ENCODE data around the gene DNAAF5.
A peak's percentile ranks its signal among the peaks of the same experiment; 100 is the strongest.

Gene DNAAF5

GRCh38 chr7:726854-727103, 280 bp downstream of the DNAAF5 start:
- no peak overlapping the region for H2AK5ac ChIP-seq (ENCODE audit: low read length)
- WGBS (ENCODE audit: extremely low coverage, insufficient coverage, insufficient read length), result no CpG with 5 or more reads among the region's 39 CpGs

GRCh38 chr7:727104-727805, 756 bp downstream of the DNAAF5 start, which contains the start of gene PRKAR1B:
Gene PRKAR1B (minus strand): TSS chr7:727281. CDS start chr7:711505, 15,776 bp downstream.
- no peak within 1 kb of the TSS for H2BK5ac ChIP-seq (ENCODE audit: low read depth, low read length, poor library complexity)
- no CpG with 5 or more reads among the region's 66 CpGs for WGBS (ENCODE audit: extremely low coverage, insufficient coverage, insufficient read length)
- H3K9ac ChIP-seq (ENCODE audit: low read length), result peak within 1 kb of the TSS; percentile 92
- H3K14ac ChIP-seq (ENCODE audit: low read length), result peak within 1 kb of the TSS; percentile 68
- peak within 1 kb of the TSS; percentile 50 for H4K12ac ChIP-seq (ENCODE audit: low read depth, low read length)
- H3K23ac ChIP-seq (ENCODE audit: low read length), result no peak within 1 kb of the TSS
- H3K9me3 ChIP-seq (ENCODE audit: insufficient read depth, low read depth, low read length), result peaks cover 4% of the 10 kb centered on the region
- peaks cover 3 to 12% of the 10 kb centered on the region in 2 experiments for H3K4me1 ChIP-seq (ENCODE audit: control insufficient read depth in 1 of 2, insufficient read depth in 2 of 2, low read length in 2 of 2)
- no peak within 1 kb of the TSS for H3K27ac ChIP-seq (ENCODE audit: low read depth, low read length)
- H3K79me1 ChIP-seq (ENCODE audit: low read length), result peaks cover 2% of the 10 kb centered on the region
- no peaks in the 10 kb centered on the region for H3K27me3 ChIP-seq (ENCODE audit: insufficient read depth, low read length)
- no peak within 1 kb of the TSS for H2BK120ac ChIP-seq (ENCODE audit: insufficient read depth, low read length, poor library complexity)
- H4K91ac ChIP-seq (ENCODE audit: low read depth, low read length), result peak within 1 kb of the TSS; percentile 76
- peaks cover 20% of the 10 kb centered on the region in 2 experiments for H3K36me3 ChIP-seq (ENCODE audit: control insufficient read depth in 1 of 2, insufficient read depth in 2 of 2, low read length in 2 of 2)
- DNase-seq, result no peak
- peak within 1 kb of the TSS; percentile 61 for H3K4ac ChIP-seq (ENCODE audit: low read depth, low read length)
- H2BK12ac ChIP-seq (ENCODE audit: low read length), result no peak within 1 kb of the TSS
- H3K4me2 ChIP-seq (ENCODE audit: low read length), result peak within 1 kb of the TSS; percentile 81
- peak within 1 kb of the TSS; percentile 90 for H2AFZ ChIP-seq (ENCODE audit: insufficient read depth, low read length, poor library complexity)
- peak within 1 kb of the TSS; percentile 91 for H3K18ac ChIP-seq (ENCODE audit: low read length)
- peak within 1 kb of the TSS; percentile 97 for H3K4me3 ChIP-seq (ENCODE audit: low read depth, low read length)
- H3K79me2 ChIP-seq (ENCODE audit: control insufficient read depth, insufficient read depth, low read length, poor library complexity), result peaks cover 4% of the 10 kb centered on the region
- H4K8ac ChIP-seq (ENCODE audit: low read depth, low read length), result peak within 1 kb of the TSS; percentile 95
- peak within 1 kb of the TSS; percentile 6 for H2AK5ac ChIP-seq (ENCODE audit: low read length)

More at GRCh38 chr7:726854-727103, 280 bp downstream of the DNAAF5 start:
- H3K4me1 ChIP-seq (ENCODE audit: control insufficient read depth in 1 of 2, insufficient read depth in 2 of 2, low read length in 2 of 2), result peaks cover 3 to 12% of the 10 kb centered on the region in 2 experiments
- H3K36me3 ChIP-seq (ENCODE audit: control insufficient read depth in 1 of 2, insufficient read depth in 2 of 2, low read length in 2 of 2), result peaks cover 16 to 17% of the 10 kb centered on the region in 2 experiments
- H2BK12ac ChIP-seq (ENCODE audit: low read length), result no peak overlapping the region
- H2AFZ ChIP-seq (ENCODE audit: insufficient read depth, low read length, poor library complexity), result peak overlapping the region; percentile 90
- no peak overlapping the region for H3K27ac ChIP-seq (ENCODE audit: low read depth, low read length)
- H3K79me2 ChIP-seq (ENCODE audit: control insufficient read depth, insufficient read depth, low read length, poor library complexity), result peaks cover 4% of the 10 kb centered on the region
- H3K79me1 ChIP-seq (ENCODE audit: low read length), result peaks cover 2% of the 10 kb centered on the region
- peak overlapping the region; percentile 41 for H4K12ac ChIP-seq (ENCODE audit: low read depth, low read length)
- peak overlapping the region; percentile 77 for H3K18ac ChIP-seq (ENCODE audit: low read length)
- H3K9ac ChIP-seq (ENCODE audit: low read length), result peak overlapping the region; percentile 92
- DNase-seq, result peak in 1 of 2 donors; percentile 25
- peak overlapping the region; percentile 91 for H4K8ac ChIP-seq (ENCODE audit: low read depth, low read length)
- H3K4me2 ChIP-seq (ENCODE audit: low read length), result peak overlapping the region; percentile 81
- H3K27me3 ChIP-seq (ENCODE audit: insufficient read depth, low read length), result no peaks in the 10 kb centered on the region
- peak overlapping the region; percentile 97 for H3K4me3 ChIP-seq (ENCODE audit: low read depth, low read length)
- H2BK120ac ChIP-seq (ENCODE audit: insufficient read depth, low read length, poor library complexity), result no peak overlapping the region
- H2BK5ac ChIP-seq (ENCODE audit: low read depth, low read length, poor library complexity), result no peak overlapping the region
- no peak overlapping the region for H3K4ac ChIP-seq (ENCODE audit: low read depth, low read length)
- peak overlapping the region; percentile 68 for H3K14ac ChIP-seq (ENCODE audit: low read length)
- peak overlapping the region; percentile 58 for H4K91ac ChIP-seq (ENCODE audit: low read depth, low read length)
- no peak overlapping the region for H3K23ac ChIP-seq (ENCODE audit: low read length)
- peaks cover 4% of the 10 kb centered on the region for H3K9me3 ChIP-seq (ENCODE audit: insufficient read depth, low read depth, low read length)

GRCh38 chr7:727806-728460, 1.4 kb downstream of the DNAAF5 start:
- peak overlapping the region; percentile 69 for H3K4me2 ChIP-seq (ENCODE audit: low read length)
- no peak overlapping the region for H3K27ac ChIP-seq (ENCODE audit: low read depth, low read length)
- H3K9me3 ChIP-seq (ENCODE audit: insufficient read depth, low read depth, low read length), result peaks cover 4% of the 10 kb centered on the region
- H3K4ac ChIP-seq (ENCODE audit: low read depth, low read length), result no peak overlapping the region
- no CpG with 5 or more reads among the region's 21 CpGs for WGBS (ENCODE audit: extremely low coverage, insufficient coverage, insufficient read length)
- peaks cover 2% of the 10 kb centered on the region for H3K79me1 ChIP-seq (ENCODE audit: low read length)
- no peak overlapping the region for H4K12ac ChIP-seq (ENCODE audit: low read depth, low read length)
- no peak for DNase-seq
- no peaks in the 10 kb centered on the region for H3K27me3 ChIP-seq (ENCODE audit: insufficient read depth, low read length)
- H3K4me1 ChIP-seq (ENCODE audit: control insufficient read depth in 1 of 2, insufficient read depth in 2 of 2, low read length in 2 of 2), result peaks cover 3 to 12% of the 10 kb centered on the region in 2 experiments
- no peak overlapping the region for H3K23ac ChIP-seq (ENCODE audit: low read length)
- H2AFZ ChIP-seq (ENCODE audit: insufficient read depth, low read length, poor library complexity), result no peak overlapping the region
- no peak overlapping the region for H2BK120ac ChIP-seq (ENCODE audit: insufficient read depth, low read length, poor library complexity)
- no peak overlapping the region for H3K18ac ChIP-seq (ENCODE audit: low read length)
- peak overlapping the region; percentile 97 for H3K4me3 ChIP-seq (ENCODE audit: low read depth, low read length)
- no peak overlapping the region for H3K14ac ChIP-seq (ENCODE audit: low read length)
- no peak overlapping the region for H2BK5ac ChIP-seq (ENCODE audit: low read depth, low read length, poor library complexity)
- H4K8ac ChIP-seq (ENCODE audit: low read depth, low read length), result no peak overlapping the region
- H3K36me3 ChIP-seq (ENCODE audit: control insufficient read depth in 1 of 2, insufficient read depth in 2 of 2, low read length in 2 of 2), result peaks cover 21% of the 10 kb centered on the region in 2 experiments
- H2BK12ac ChIP-seq (ENCODE audit: low read length), result no peak overlapping the region
- H3K9ac ChIP-seq (ENCODE audit: low read length), result no peak overlapping the region
- H3K79me2 ChIP-seq (ENCODE audit: control insufficient read depth, insufficient read depth, low read length, poor library complexity), result peaks cover 4% of the 10 kb centered on the region
- H4K91ac ChIP-seq (ENCODE audit: low read depth, low read length), result no peak overlapping the region
- no peak overlapping the region for H2AK5ac ChIP-seq (ENCODE audit: low read length)

- Histone ChIP-seq H3K4me1 (ENCODE audit: control insufficient read depth in 1 of 2, insufficient read depth in 2 of 2, low read length in 2 of 2) (peaks cover 3 to 12% of the 10 kb centered on the region in 2 experiments), H3K4me3 (ENCODE audit: low read depth, low read length) (peak overlapping the region; percentile 20), H3K27me3 (ENCODE audit: insufficient read depth, low read length) (no peaks in the 10 kb centered on the region), H2AFZ (ENCODE audit: insufficient read depth, low read length, poor library complexity) (no peak overlapping the region), H3K27ac (ENCODE audit: low read depth, low read length) (no peak overlapping the region), H3K9ac (ENCODE audit: low read length) (no peak overlapping the region), H2BK12ac (ENCODE audit: low read length) (no peak overlapping the region), H2AK5ac (ENCODE audit: low read length) (no peak overlapping the region), H2BK5ac (ENCODE audit: low read depth, low read length, poor library complexity) (no peak overlapping the region), H3K36me3 (ENCODE audit: control insufficient read depth in 1 of 2, insufficient read depth in 2 of 2, low read length in 2 of 2) (peaks cover 21% of the 10 kb centered on the region in 2 experiments), H3K79me1 (ENCODE audit: low read length) (peaks cover 2% of the 10 kb centered on the region), H4K8ac (ENCODE audit: low read depth, low read length) (no peak overlapping the region), H3K9me3 (ENCODE audit: insufficient read depth, low read depth, low read length) (peaks cover 4% of the 10 kb centered on the region), H4K91ac (ENCODE audit: low read depth, low read length) (no peak overlapping the region), H3K4ac (ENCODE audit: low read depth, low read length) (no peak overlapping the region), H4K12ac (ENCODE audit: low read depth, low read length) (no peak overlapping the region), H2BK120ac (ENCODE audit: insufficient read depth, low read length, poor library complexity) (no peak overlapping the region), H3K23ac (ENCODE audit: low read length) (no peak overlapping the region), H3K4me2 (ENCODE audit: low read length) (no peak overlapping the region), H3K14ac (ENCODE audit: low read length) (no peak overlapping the region), H3K18ac (ENCODE audit: low read length) (no peak overlapping the region), H3K79me2 (ENCODE audit: control insufficient read depth, insufficient read depth, low read length, poor library complexity) (peaks cover 4% of the 10 kb centered on the region)
- no peak for DNase-seq
- WGBS (ENCODE audit: extremely low coverage, insufficient coverage, insufficient read length), result no CpG with 5 or more reads among the region's 9 CpGs
These were observed 2.1 kb downstream of the DNAAF5 start for GRCh38 chr7:728602-729001.
